ENCODE results near the gene SOCS7. TPM values are rescaled to one million over a fixed set of nuclear protein-coding genes. Genes with fewer than 3 reads are reported as not detected.

The SOCS7 gene
- total RNA-seq, 1 donor from 2014 or later, result 26.3 TPM

DNA sequence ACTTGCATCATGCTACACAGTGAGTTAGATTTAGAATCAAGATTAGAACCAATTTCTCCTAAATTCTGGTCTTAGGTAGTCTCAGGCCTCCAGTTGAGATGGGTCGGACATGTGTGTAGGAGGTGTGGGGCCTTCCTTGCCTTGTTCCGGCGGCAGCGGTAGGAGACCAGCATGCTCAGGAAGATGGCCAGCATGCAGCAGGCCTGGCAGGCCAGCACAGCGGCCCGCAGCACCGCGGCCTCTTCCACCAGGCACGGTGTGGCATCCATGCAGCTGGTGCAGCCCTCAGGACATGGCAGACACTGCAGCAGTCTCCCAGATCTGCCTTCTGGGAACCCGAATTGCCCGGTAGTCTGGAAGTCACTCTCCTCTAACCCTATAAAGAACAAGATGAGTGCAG is 14.8 kb upstream of the SOCS7 start:
- DNase-seq, result no peak

DNA sequence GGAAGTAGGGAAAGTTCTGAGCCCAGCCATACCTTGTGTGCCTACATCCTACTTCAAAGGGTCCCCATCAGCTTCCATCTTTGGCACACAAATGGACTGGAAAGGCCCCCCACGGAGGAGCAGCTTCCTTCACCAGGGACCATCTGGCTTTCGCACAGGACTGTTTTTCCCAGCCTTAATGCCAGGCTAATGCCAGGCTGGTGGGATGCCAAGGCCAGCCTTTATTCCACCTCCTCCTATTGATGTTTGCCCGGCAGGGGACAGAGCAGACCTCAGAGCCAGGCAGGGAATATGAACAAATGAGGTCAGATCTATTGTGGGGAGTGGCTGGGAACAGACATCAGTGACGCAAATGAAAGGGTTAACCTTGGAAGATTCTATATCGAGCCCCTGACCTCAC is 13.6 kb upstream of the SOCS7 start:
- no peak for DNase-seq

DNA sequence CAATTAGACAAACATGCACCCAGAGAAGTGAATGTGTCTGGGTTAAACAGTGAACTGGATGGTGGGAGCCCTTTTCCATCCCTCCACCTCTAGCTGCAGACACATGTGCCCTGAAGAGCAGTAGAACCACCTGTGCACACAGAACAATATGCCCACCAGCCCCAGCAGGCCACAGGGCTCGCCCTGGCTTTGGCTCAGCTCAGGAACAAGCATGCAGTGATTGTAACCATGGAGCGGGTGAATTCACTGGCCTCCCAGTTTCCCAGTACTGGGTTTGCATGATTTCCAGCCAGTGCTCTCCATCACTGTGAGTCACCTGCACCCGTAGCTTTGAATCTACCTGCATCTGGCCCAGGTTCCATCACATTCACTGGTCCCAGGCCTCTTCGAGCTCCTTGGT is 13.1 kb upstream of the SOCS7 start:
- no peak for DNase-seq

DNA sequence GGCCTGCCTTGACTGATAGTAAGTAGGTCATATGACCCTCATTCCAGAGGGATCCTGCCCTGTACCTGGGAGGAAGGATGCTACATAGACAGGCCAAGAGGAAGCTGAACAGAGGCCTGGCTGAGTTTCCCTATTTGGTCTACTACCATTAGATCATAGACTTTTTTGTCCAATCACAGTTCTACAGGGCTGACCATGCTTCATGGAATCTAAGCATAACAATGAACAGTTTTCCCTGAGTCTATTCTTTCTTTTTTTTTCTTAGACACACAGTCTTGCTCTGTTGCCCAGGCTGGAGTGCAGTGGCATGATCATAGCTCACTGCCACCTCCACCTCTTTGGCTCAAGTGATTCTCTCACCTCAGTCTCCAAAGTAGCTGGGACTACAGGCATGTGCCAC is 11.8 kb upstream of the SOCS7 start:
- DNase-seq, result no peak

DNA sequence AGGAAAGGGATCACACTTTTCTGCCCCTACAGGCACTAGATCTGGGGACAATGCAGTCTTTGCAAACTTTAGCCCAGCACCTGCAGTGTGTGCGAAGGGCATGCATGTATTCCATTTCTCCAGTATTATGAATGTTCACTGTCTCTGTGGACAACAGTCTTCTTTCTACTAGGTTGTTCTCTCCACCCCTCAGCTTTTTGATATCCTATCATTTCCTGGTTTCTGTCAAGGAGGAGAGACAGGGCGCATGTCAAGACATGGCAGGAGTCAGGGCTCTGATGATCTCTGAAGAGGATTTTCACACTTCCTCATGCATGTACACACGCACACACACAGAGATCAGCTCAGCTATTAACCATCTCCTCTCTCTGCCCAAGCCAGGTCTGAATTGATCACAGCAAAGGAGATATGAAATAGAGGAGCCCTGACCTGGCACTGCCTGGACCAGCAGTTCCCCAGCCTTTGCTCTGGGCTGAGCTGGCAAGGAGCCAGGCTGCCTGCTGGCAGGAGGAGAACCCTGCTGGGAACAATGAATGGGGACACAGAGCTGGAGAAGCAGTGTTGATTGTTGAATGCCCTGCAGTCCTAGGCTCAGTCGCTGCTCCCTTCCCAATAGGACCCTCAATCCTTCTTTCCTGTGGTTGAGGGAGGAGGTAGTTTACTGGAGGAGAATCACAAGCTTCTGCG is 10.5 kb upstream of the SOCS7 start:
- peak; percentile 69 for DNase-seq

DNA sequence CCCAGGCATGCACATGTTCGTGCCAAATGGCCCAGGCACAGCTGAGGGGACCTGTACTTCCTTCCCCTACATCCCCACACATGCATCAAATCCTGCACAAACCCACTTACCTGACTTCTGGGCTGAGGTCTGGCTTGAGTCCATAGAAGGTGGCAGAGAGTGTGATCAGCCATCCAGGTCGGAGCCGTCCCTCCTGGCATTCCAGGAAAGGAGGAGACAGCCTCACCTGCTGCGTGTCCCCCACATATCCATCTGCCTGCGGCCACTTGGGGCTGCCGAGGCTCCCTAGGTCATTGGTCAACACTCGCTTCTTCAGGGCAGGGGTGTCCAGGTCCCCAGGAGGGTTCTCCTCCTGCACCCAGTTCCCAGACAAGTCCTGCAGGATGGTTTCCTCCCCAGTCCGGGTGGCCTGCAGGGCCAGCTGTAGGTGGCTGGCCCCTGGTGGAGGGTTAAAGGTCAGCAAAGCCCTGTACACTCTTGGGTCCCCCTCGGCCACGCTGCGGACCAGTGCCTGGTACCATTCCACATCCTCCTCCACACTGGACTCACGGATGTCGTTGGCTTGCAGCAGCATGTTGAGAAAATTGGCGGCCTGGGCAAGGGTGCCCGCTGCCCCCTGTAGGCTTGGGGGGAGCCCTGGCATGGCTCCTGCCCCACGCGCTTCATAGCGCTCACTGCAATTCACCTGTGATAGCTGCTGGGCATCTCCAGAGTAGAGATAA is 8.6 kb upstream of the SOCS7 start:
- DNase-seq, result no peak

DNA sequence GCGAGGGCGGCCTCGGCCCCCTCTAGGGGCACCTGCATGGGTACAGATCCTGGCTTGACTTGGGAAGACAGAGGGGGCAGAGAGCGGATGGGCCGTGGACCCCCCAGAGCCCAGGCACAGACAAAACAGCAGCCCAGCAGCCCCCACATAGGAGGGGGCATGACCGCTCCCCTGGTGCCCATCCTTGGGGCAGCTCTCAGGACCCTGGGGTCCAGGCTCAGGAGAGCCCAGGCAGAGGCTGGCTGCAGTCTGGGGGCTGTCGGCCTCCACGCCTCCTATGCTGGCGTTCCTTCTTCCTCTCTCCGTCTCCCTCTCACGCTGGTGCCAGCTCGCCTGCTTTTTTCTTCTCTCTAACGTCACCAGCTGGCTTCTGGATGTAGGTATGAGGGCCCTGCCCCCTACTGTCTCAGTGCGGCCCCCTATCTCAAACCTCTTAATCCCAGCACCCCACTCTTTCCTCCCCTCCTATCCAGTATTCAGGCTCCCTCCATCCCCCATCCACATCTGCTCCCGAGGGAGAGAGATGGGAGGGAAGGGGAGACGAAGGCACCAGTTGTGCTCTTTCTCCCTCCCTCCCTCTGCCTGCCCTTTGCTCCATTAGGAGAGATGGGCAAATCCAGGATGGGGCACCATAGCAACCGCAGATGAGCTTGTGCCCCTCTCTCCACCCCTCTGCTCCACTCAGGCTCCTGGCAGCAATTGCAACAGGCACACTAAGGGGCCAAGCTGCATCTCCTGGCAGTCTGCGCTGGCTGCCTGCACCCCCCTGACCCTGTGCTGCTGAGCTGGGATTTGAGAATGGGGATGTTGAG is 7.8 kb upstream of the SOCS7 start, which contains the start of gene GPR179:
Gene GPR179 (minus strand): TSS at position 349 of the 812 bp plus-strand sequence. CDS start 167 bp downstream, at position 182.
- no peak for DNase-seq

DNA sequence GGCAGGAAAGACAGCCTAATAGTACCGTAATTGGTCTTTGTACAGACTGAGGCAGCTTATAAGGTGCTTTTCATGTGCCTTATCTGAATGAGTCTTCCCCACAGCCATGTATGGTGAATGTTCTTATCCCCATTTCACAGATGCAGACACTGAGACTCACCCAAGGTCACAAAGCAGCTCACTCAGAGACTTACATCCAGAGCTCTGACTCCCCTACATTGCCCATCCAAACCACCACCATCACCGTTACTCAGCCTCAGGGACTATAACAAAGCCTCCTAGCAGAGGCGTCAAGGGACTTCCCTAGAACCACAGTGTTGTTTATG is 7.3 kb upstream of the SOCS7 start:
- no peak for DNase-seq

DNA sequence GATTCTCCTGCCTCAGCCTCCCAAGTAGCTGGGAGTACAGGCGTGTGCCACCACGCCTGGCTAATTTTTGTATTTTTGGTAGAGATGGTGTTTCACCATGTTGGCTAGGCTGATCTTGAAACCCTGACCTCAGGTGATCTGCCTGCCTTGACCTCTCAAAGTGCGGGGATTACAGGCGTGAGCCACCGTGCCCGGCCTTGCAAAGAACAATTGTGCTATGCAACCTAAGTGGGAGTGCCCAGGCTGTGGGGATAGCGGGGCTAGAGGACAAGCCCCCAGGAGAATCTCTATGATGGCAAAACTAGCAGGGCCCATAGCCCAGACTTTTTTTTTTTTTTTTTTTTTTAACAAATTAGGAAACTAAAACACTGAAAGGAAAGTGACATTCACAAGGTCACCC is 5.9 kb upstream of the SOCS7 start:
- no peak for DNase-seq

DNA sequence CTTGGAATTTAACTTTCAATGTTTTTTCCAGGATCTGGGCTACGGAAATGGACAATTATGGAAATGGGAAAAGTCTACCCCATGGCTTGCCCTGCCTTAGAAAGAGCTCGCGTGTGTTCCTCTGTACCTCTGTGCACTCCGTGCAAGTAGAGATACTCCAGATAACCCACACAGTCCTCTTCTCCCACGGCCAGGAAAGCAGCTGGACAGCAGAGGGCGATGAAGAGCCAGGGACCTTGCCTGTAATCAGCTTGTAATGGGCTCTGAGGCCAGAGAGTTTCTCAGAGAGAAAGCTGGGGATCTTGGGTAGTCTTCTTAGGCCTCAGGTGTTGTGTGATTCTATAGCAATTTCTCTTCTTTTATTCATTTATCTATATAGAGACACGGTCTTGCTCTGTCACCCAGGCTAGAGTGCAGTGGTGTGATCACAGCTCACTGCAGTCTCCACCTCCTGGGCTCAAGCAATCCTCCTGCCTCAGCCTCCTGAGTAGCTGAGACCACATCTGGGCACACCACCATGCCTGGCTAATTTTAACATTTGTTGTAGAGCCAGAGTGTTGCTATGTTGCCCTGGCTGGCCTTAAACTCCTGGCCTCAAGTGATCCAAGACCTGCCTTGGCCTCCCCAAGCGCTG is 2.4 kb upstream of the SOCS7 start:
- DNase-seq, result peak; percentile 95

DNA sequence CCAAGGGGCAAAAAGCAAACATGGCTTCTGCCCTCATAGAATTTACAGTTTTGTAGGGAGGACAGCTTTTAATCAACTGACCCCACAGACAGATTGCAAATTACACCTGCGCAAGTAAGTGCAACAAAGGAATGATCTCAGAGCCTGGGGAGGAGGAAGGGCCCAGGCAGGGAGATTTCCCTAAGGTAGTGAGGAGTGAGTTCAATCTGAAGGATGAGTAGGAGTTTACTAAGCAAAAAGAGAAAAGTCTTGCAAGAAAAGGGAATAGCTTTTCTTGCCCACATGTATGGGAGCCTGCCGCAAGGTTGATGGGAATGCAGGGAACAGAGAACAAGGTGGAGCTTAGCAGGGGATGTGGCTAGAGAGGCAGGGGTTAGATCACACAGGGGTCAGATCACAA is 1.6 kb upstream of the SOCS7 start:
- no peak for DNase-seq

DNA sequence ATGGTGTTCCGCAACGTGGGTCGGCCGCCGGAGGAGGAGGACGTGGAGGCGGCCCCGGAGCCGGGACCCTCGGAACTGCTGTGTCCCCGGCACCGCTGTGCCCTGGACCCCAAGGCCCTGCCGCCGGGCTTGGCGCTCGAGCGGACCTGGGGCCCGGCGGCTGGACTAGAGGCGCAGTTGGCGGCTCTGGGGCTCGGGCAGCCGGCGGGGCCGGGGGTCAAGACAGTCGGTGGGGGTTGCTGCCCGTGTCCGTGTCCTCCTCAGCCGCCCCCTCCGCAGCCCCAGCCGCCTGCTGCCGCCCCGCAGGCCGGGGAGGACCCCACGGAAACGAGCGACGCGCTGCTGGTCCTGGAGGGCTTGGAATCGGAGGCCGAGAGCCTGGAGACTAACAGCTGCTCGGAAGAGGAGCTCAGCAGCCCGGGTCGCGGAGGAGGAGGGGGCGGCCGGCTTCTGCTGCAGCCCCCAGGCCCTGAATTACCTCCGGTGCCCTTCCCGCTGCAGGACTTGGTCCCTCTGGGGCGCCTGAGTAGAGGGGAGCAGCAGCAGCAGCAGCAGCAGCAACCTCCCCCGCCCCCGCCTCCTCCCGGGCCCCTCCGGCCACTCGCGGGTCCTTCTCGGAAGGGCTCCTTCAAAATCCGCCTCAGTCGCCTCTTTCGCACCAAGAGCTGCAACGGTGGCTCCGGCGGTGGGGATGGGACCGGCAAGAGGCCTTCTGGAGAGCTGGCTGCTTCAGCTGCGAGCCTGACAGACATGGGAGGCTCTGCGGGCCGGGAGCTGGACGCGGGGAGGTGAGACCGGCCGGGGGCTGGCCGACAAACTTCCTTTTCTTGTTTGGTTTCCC is 821 bp downstream of the SOCS7 start:
- DNase-seq, result peak; percentile 45

DNA sequence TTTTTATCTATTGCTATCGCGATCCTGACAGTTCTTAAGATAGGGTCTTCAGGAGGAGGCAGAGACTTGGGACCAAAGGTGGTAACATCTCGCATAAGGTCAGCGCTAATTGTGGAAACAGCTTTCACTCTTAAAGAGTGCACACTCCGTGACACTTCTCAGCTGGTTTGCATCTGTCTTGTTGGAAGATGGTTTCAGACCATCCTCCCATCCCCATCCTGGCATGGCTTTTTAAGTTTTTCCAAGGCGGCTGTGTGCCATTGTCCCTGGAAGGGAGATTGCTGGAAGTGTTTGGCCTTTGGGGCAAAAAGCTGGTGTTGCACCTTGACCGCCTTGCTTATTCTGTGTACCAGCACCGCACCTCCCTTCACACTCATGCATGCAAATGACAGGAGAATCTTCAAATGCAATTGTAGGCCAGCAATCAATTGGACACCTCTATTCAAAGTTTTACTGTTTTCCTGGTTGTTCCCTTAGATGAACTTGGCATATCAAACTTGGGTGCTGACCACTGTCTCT is 1.5 kb downstream of the SOCS7 start:
- no peak for DNase-seq

DNA sequence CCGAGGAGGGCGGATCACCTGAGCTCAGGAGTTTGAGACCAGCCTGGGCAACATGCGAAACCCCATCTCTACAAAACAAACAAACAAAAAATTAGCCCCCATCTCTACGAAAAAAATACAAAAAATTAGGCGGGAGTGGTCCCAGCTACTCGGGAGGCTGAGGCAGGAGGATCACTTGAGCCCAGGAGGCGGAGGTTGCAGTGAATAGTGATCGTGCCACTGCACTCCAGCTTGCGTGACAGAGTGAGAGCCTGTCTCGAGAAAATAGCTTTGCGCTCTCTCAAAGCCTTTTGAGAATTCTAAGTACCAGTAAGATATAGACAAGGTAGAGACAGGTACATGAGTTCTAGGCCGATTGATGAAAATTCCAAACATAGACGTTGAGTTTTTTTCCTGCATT is 2.0 kb downstream of the SOCS7 start:
- DNase-seq, result no peak

DNA sequence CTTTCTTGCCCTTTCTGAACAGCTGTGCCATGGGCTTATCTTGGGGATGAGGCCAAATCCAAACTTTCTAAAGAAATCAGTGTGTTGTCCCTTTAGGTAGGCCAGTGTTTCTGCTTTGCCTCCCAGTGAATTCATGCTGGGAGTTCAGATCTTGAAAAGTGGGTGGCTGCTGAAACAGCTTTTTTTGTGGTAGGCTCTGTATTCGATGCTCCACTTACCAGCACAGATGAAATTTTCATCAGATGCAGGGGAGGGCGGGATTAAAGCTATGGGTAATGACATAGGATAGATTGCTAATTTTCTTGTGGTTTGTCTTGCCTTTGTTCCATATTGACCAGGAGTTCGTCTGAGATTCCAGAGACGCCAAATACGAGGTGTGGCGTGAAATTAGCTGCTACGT is 2.8 kb downstream of the SOCS7 start:
- no peak for DNase-seq

DNA sequence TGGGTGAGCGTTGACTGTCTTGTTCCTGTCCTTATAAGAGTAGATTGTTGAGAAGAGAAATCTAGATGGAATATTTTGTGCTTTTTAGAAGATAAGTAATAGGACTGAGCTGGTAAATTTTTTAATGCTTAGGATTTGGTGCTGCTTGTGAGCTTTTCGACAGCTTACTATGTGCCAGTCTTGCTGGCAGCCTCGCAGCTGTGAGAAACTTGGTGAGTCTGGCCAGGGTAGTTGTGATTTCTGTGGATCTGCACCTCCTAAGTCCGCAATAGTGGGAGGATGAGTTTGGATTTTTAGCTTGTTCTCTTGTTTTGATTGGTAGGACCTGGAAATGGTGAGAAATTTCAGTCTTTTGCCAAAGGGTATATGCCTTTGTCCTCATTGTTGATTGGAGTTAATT is 3.6 kb downstream of the SOCS7 start:
- DNase-seq, result no peak

DNA sequence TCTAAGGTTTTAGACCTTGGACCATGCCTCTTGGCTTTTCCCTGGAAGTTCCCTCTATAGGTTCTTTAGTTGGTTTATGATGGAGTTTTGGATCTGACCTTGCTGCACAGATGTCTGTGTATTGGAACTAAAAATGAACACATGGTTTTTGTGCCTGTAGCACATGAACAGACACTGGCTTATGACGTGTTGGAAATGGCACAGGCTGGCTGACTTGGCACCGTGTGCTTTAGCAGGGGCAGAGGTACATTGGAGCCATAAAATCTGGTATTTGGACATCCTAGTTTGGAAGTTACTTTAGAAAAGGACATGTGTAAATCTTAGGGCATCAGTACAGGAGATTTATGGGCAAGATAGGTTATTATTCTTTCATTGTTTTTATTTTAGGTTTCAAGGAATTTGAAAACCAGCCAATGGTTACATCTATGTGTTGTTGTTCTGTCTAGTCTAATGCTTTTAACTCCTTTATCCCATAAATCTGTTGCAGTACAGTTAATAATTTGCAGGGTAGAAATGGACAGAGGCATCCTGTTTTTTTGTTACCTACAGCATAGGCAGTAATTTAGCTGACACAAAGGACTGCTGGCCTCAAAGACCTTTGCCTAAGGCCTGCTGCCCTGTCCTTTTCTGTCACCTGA is 6.0 kb downstream of the SOCS7 start:
- peak; percentile 40 for DNase-seq

DNA sequence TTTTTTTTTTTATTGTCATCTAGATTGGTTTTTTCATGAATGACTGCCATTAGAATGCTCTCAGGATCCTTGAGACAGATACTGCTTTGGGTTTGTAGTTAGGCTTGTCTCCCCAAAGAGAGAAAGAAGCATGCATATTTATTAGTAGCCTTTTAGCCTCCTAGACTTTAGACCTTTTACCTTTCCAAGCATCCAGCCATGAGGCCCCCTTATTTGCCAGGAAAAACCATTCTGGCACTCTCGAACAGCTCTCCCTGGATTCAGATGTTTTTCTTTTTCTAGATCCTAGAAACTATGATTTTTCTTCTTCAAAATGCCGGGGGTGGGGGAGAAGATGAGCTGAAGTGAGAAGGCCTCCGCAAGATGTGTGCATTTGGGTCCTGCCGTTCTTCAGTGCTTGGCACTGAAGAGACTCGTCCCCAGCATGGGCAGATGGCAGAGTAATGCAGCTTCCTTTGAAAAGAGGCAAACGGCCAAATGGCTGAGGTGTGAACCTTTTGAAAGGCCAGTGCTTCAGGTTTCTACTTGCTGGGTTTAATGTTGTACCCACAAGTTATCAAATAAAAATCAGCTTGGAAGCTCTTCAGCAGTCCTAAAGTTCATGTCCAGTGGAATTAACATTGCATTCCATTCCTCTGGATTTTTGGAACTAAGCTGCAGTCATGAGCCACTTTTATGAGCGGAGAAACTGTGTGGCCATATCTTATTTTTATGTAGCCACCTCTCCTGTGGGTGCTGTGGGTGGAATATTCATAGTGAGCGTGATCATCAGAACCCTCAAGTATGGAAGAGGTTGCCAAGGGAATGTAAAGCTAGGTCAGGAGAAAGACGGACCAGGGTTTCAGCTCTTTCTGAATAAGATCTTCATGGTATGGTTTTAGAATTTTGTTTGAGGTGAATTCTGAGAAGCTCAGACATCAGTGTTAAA is 7.2 kb downstream of the SOCS7 start:
- no peak for DNase-seq

DNA sequence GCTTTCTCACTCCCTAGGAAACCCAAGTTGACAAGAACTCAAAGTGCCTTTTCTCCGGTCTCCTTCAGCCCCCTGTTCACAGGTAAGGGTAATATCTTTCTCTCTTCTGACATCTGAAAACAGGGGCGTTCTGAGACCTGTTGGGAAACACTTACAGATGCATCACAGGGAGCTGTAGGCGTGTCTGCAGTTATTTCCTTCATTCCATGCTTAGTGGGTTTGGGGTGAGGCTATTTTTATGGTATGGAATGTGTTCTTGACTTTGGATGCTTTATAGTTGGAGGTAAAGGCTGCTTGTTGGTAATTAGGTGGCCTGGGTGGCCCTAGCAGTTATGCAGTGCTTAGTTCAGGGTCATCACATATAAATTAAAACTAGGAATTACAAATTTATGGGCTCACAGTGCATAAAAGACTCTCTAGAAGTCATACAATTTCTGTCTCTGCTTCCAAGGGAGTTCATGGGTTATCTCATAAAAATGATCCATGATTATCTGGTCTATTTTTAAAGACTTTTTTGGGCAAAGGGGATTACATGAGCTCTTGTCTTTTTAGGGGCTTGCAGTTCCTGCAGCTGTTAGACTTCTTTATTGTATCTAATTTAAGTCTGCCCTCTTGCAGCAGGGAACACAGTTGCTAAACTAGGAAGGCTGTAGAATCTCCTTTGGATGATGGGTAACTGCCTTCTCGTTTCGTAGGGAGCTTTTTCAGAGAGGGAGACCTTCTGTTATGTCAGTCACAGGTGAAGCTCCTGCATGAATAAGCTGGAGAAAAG is 10.2 kb downstream of the SOCS7 start:
- DNase-seq, result peak; percentile 37
